HG03064 (cell line): ENCODE measurements around the gene ADAMTS4.
A peak's percentile ranks its signal among the peaks of the same experiment; 100 is the strongest.

Experiments used
- ATAC-seq: cut with Tn5 transposase; IDR thresholded peaks from one replicate; pipeline ENCODE4 v1.9.1; 2021; ENCODE audit warnings: low read depth; ENCODE audit not compliant: unreplicated experiment

Gene ADAMTS4

DNA sequence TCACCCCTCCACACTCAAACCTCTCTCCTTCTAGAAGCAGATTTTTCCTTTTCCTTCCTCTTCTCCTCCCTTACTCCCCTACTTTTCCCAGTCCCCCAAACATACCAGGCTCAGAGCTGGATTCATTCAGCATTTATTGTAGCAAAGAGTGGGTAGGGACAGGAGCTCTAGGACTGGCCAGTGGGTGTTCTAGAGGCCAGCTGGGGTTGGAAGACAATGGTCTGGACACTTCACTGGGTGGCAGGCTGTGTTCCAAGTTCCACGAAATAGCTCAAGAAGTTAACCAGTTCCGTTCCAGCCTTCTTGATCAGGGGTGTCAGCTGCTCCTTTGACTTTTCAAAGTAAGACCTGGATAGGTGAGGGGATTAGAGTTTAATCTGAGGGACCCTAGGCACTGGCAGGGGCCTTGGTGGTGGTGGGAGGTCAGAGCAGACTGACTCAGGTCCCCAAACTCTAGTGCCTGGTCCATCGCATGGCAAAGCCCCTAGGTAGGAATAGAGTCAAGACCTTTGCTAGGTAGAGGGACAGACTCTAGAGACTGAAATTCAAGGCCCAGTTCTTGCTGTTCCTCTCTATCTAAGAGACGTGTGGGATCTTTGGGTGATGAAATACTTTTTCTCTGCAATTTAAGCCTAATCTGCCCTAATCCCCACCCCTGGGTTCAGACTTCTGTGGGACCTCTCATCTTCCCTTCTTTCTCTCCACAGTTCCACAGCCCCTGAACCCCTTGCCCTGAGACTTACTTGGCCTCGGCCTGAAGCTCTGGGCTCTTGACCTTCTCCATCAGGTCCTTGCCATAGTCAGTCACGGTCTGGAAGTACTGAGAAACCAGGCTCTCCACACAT is 23.5 kb upstream of the ADAMTS4 start:
- no peak for ATAC-seq

GRCh38 chr1:161220002-161220401 is 21.1 kb upstream of the ADAMTS4 start:
- no peak for ATAC-seq

GRCh38 chr1:161219078-161219892 is 20.4 kb upstream of the ADAMTS4 start:
- ATAC-seq: no peak

- ATAC-seq: no peak
These were observed 19.6 kb upstream of the ADAMTS4 start for GRCh38 chr1:161218301-161219077.

DNA sequence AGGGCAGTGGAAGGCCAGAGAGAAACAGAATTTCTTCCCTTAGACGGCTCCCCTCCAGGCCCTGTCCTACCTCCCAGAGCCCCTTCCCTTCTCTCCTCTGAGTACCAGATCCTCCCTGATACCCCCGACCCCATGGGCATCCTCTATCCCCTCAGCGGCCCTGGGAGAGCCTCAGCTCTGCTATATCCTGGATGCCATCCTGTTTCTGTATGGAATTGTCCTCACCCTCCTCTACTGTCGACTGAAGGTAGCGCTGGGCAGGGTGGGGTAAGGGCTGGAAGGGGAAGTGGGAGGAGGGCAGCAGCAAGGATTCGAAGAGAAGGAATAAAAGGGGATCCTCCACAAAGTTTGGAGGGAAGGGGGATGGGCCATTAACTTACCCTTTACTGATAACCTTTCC is 19.0 kb upstream of the ADAMTS4 start:
- no peak for ATAC-seq

- peak; percentile 83 for ATAC-seq
These were observed 18.3 kb upstream of the ADAMTS4 start for GRCh38 chr1:161216945-161217712.

DNA sequence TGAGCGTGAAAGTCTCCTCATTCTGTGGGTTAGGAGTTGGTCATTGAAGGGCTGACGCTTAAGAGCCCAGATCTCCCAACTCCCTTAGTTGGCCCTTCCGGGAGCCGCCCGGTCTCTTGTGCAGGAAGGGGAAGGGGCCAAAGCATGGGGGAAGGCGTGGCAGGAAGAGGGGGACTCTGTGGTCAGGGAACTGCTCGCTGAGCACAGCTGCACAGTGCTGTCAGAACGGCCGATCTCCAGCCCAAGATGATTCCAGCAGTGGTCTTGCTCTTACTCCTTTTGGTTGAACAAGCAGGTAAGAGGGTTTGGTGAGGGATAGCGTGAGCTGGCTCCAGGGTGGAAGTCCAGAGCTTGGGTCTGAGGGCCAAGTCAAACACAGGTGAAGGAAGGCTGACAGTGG is 16.2 kb upstream of the ADAMTS4 start, which contains the start of gene FCER1G:
TSS of gene FCER1G (plus strand) at position 220 of the 400 bp plus-strand sequence. CDS start at position 247, 27 bp downstream.
- ATAC-seq: no peak

GRCh38 chr1:161214369-161214768 is 15.5 kb upstream of the ADAMTS4 start:
- ATAC-seq: no peak

DNA sequence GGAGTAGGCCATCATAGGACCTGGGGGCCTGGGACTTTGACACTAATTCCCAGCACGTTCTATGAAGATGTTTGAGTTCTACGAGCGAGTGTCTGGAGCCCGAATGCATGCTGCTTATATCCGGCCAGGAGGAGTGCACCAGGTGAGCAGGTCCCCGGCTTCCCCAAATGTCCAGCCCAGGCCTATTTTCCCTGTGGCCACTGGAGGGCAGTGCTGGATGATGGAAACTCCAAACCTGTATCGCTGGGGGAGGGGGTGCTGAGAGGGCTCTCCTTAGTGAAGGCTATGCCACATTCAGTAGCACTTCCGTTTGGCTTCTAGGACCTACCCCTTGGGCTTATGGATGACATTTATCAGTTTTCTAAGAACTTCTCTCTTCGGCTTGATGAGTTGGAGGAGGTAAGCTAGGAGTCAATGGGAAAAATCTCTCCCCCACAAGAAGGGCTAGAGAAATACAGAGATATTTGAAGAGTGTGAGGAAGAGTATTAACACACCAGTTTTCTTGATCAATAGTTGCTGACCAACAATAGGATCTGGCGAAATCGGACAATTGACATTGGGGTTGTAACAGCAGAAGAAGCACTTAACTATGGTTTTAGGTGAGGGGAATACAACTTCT is 11.0 kb upstream of the ADAMTS4 start:
- no peak for ATAC-seq

GRCh38 chr1:161207173-161207572 is 8.3 kb upstream of the ADAMTS4 start:
- ATAC-seq: no peak

DNA sequence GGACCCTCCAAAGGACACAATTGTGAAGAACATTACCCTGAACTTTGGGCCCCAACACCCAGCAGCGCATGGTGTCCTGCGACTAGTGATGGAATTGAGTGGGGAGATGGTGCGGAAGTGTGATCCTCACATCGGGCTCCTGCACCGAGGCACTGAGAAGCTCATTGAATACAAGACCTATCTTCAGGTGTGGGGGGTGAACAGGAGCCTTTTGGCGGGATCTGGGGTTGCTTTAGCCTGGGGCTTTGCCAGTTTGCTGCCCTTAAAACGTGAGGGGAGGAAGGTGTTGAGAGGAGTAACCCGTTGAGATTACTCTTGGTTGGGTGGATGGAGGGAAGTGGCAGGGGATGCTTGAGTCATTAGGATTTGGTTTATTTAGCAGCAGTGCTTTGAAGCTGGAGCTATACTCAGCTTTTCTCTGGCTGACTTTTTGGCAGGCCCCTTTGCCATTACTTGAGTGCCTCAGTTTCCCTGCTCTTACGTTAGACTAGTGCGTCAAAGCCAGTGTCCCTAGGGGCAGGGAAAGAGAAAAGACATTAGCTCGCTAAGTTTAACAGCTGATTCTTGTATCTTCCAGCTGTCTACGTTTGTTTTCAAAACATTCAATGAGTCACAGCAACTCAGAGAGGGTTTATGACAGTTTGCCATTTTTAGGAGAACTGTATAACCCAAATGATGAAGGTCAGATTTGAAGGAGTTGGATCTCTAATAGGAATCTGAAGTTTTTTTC is 7.7 kb upstream of the ADAMTS4 start:
- ATAC-seq: no peak

DNA sequence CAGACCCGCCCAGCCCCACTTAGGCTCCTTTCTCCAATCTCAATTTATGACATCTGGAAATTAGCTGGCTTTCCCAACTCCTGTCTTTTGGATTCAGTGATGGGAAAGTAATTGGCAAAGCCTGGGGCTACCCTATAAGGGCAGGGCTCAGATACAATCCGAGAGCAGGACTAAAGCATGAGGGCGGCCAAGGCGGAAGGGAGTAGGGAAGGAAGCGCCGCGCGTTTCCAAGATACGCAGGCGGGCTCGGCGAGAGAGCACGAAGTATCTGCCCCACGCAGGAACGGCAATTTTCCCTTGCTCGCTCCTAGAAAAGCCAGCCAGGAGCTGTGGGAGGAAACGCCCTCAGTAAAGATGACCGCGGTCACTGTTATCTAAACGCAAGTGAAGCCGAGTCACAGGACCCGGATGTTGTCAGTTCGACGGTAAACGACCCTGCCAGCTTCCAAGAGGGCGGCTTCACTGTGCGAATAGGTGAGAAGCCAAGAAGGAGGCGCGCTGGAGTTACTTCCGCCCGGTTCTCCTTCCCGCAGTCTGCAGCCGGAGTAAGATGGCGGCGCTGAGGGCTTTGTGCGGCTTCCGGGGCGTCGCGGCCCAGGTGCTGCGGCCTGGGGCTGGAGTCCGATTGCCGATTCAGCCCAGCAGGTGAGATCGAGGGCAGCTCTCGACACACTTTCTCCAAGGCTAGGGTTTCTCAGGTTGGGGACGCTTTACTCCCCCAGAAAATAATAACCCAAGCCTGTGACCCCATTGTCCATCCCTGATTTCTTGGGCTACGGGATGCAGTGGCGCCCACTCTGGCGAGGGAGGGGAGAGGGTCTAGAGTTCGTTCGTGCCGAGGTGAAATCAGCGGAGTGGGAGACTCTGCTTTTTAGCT is 3.2 kb upstream of the ADAMTS4 start, which contains the start of gene NDUFS2:
TSS of gene NDUFS2 (plus strand) at position 532 of the 877 bp plus-strand sequence. CDS start at position 551, 19 bp downstream.
- ATAC-seq: peak; percentile 88

GRCh38 chr1:161200992-161201835 is 2.4 kb upstream of the ADAMTS4 start:
- ATAC-seq: no peak

DNA sequence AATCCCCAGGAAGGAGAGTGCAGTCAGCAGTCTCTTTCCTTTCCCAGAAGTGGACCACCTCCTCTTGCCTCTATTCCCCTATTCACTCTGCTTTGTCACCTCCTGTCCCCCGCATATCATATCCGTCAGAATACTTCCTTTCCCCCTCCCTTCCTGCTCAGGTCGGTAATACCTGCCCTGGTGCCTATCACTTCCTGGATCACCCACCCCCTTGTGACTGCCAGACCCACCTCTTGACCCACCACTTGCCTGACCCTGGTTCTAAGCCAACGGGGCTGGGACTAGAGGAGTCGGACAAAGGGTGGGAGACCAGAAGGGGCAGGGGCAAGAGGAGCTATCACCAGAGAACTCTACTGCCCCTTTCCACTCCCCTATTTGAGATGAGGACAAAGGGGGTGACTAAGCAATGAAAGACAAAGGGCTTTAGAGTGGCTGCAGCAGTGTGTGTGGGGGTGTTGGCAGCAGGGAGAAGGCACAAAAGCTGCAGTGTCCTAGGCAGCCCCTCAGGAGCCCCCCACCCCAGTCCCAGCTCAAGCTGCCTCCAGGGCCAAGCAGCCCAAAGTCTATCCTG is 1.7 kb upstream of the ADAMTS4 start:
- no peak for ATAC-seq

DNA sequence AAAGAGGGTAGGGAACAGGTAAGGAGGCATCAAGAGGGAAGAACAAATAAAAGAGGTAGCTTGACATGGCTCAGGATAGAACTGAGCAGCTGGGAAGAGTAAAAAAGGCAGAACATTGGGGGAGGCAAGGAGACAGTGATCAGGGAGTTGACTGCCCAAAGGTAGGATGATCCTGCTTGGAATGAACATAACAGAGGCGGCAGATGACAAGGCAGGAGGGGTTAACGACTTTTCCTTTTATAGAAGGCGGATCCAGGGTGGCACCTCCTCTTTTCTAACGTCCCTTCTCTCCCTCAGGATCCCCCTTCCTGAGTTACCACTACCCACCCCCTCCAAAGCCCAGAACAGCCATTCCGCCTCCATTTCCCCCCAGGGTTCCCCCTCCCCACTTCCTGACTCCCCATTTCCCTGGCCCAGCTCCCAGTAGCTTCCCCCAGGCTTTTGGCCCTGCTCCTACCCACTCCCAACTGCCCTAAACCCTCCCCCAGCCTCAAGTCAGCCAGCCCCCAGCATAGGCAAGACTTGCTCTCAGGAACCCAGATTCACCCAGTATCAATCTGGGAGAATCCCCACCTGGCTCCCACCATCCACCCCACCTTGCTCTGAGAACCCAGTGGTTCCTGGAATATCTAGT is 769 bp upstream of the ADAMTS4 start:
- no peak for ATAC-seq

- ATAC-seq: no peak
These were observed 509 bp downstream of the ADAMTS4 start for GRCh38 chr1:161198194-161198896.
